T-cell (primary cell): ENCODE data around the gene TMEM236. TPM values are rescaled to one million over a fixed set of nuclear protein-coding genes. Genes with fewer than 3 reads are reported as not detected.

Source experiments
- ATAC-seq, 4 experiments: fragments of 200-7000 bp in 3 of 4; fragments of 150-1000 bp in 1 of 4; cut with Tn5 transposase; replicated peaks in 1 of 4; 1 replicate in 3 of 4; 2 replicates in 1 of 4; pipeline ENCODE4 v1.10.0; 2021; ENCODE audit warnings: moderate library complexity in 3 of 4, mild to moderate bottlenecking in 2 of 4, moderate number of reproducible peaks in 1 of 4
- CTCF ChIA-PET, 2 donors: fragments of 300-600 bp; sonication (Branson Sonifier 250); formaldehyde crosslinking; loops; one replicate each; lab custom pipeline; 2022; ENCODE audit warnings: antibody characterized with exemption in 2 of 2; lab: Charles Lee
- POLR2A ChIA-PET, 2 donors: fragments of 300-600 bp; sonication (Branson Sonifier 250); formaldehyde crosslinking; loops; one replicate each; lab custom pipeline; 2022; ENCODE audit warnings: antibody characterized with exemption in 2 of 2; lab: Charles Lee
- DNase-seq, 35 experiments: peaks; one replicate each; pipeline versions ENCODE4 v3.0.0 to v3.0.0-alpha.2; 2013 to 2023
- H3K27ac ChIP-seq: one replicate; pipeline ENCODE4 v1.5.1; 2013; ENCODE audit warnings: low read length
- H3K27me3 ChIP-seq, 2 experiments: replicated peaks in 1 of 2; 1 replicate in 1 of 2; 2 replicates in 1 of 2; pipeline versions ENCODE4 v1.6.1 to v1.7.0; 2013; ENCODE audit warnings: low read length in 1 of 2, mixed read lengths in 1 of 2; ENCODE audit not compliant: control insufficient read depth in 2 of 2, insufficient read depth in 2 of 2; ENCODE audit errors: extremely low read depth in 1 of 2
- H3K36me3 ChIP-seq, 2 donors: 1 replicate in 1 of 2; 2 replicates in 1 of 2; pipeline versions ENCODE4 v1.6.1 to v1.7.0; 2013; ENCODE audit warnings: low read length in 1 of 2; ENCODE audit not compliant: control insufficient read depth in 2 of 2, insufficient read depth in 1 of 2; ENCODE audit errors: extremely low read depth in 1 of 2
- H3K4me1 ChIP-seq, 2 experiments: 1 replicate in 1 of 2; 2 replicates in 1 of 2; pipeline versions ENCODE4 v1.6.1 to v1.7.0; 2013; ENCODE audit warnings: low read length in 2 of 2, mixed read lengths in 1 of 2; ENCODE audit not compliant: insufficient read depth in 2 of 2, control insufficient read depth in 1 of 2; ENCODE audit errors: extremely low read depth in 1 of 2
- H3K4me3 ChIP-seq, 2 donors: 1 replicate in 1 of 2; 2 replicates in 1 of 2; pipeline versions ENCODE4 v1.5.1 to v1.7.0; 2013; ENCODE audit warnings: mild to moderate bottlenecking in 2 of 2, low read length in 1 of 2, moderate library complexity in 1 of 2; ENCODE audit not compliant: control insufficient read depth in 1 of 2; ENCODE audit errors: extremely low read depth in 1 of 2
- H3K9me3 ChIP-seq: 2 replicates; pipeline ENCODE4 v1.7.0; 2013
- H3K27ac Mint-ChIP-seq, 2 donors: one replicate each; pipeline ENCODE4 v1.8.0; 2020 to 2021; ENCODE audit warnings: mild to moderate bottlenecking in 2 of 2, mixed read lengths in 2 of 2
- H3K27me3 Mint-ChIP-seq, 2 donors: one replicate each; pipeline ENCODE4 v1.8.0; 2021 to 2022; ENCODE audit warnings: mixed read lengths in 2 of 2
- H3K36me3 Mint-ChIP-seq: one replicate; pipeline ENCODE4 v1.8.0; 2021; ENCODE audit warnings: mixed read lengths
- H3K4me1 Mint-ChIP-seq, 3 donors: one replicate each; pipeline ENCODE4 v1.8.0; 2020 to 2022; ENCODE audit warnings: mixed read lengths in 3 of 3, mild to moderate bottlenecking in 1 of 3
- H3K4me3 Mint-ChIP-seq, 3 donors: one replicate each; pipeline ENCODE4 v1.8.0; 2020 to 2022; ENCODE audit warnings: mild to moderate bottlenecking in 3 of 3, mixed read lengths in 3 of 3, moderate library complexity in 3 of 3
- H3K9me3 Mint-ChIP-seq, 3 donors: one replicate each; pipeline ENCODE4 v1.8.0; 2020 to 2022; ENCODE audit warnings: mixed read lengths in 3 of 3
- WGBS: methylation state at CpG from one replicate; pipeline ENCODE4 v1.1.5; 2013; ENCODE audit warnings: missing lambda C conversion rate; ENCODE audit not compliant: insufficient coverage; 5-methylcytosine and 5-hydroxymethylcytosine counted together
- total RNA-seq, 35 experiments: library from RNA in 6 of 35; stranded (reverse) in 6 of 35; fragments of 120-200 nt in 1 of 35; gene quantifications; one replicate each; pipeline versions ENCODE4 v1.2.1 to v1.2.4 and lab custom pipeline; 2013 to 2026

TMEM236 gene
- total RNA-seq, 5 donors from 2014 or later (not counting 1 experiment from before 2014, with no cell fraction given), result 0.03 to 0.38 (median 0.07) TPM; not detected in 1

GRCh38 chr10:17805921-17806577 lies 54.0 kb downstream of the TMEM236 start:
- Mint-ChIP-seq H3K9me3 (peaks cover 0 to 3% (median 0%) of the 10 kb centered on the region in 3 donors), H3K36me3 (no peaks in the 10 kb centered on the region), H3K4me3 (no peak overlapping the region), H3K27ac (no peak overlapping the region), H3K27me3 (peaks cover 10 to 16% of the 10 kb centered on the region in 2 donors), H3K4me1 (peaks cover 0 to 9% (median 2%) of the 10 kb centered on the region in 3 donors)
- peak in 4 of 35 experiments; percentile 1 to 17 (median 6) for DNase-seq
- H3K27ac ChIP-seq, result no peak overlapping the region
- no peaks in the 10 kb centered on the region for H3K36me3 ChIP-seq
- no peaks in the 10 kb centered on the region for H3K9me3 ChIP-seq
- peak in 3 of 4 experiments; percentile 27 to 43 (median 35) for ATAC-seq
- no peaks in the 10 kb centered on the region for H3K4me1 ChIP-seq
- ChIA-PET CTCF (no interaction called here), POLR2A (no interaction called here)
- H3K4me3 ChIP-seq, result no peak overlapping the region
- 49% methylated on average over 4 of the region's 7 CpGs for WGBS
- H3K27me3 ChIP-seq, result peaks cover 0 to 9% of the 10 kb centered on the region in 2 experiments

GRCh38 chr10:17808971-17809841 lies 57.2 kb downstream of the TMEM236 start, which contains the start of gene MRC1:
TSS of gene MRC1 (plus strand) at chr10:17809348. CDS start at chr10:17809466, 118 bp downstream.
- H3K27ac ChIP-seq, result no peak within 1 kb of the TSS

GRCh38 chr10:17811146-17811865 lies 59.3 kb downstream of the TMEM236 start:
- Histone ChIP-seq H3K4me3 (no peak overlapping the region), H3K4me1 (no peaks in the 10 kb centered on the region), H3K27me3 (peaks cover 0 to 15% of the 10 kb centered on the region in 2 experiments), H3K9me3 (no peaks in the 10 kb centered on the region), H3K27ac (no peak overlapping the region), H3K36me3 (no peaks in the 10 kb centered on the region)
- CTCF ChIA-PET, result interaction anchor here in 1 of 2 donors (0.6 kb wide), 1 partner anchor 33 kb away, joined by 3 read pairs; no protein-coding TSS in a partner anchor
- ATAC-seq (no peak), DNase-seq (no peak)
- H3K36me3 Mint-ChIP-seq, result no peaks in the 10 kb centered on the region
- H3K4me1 Mint-ChIP-seq, result peaks cover 0 to 9% (median 2%) of the 10 kb centered on the region in 3 donors
- POLR2A ChIA-PET, result no interaction called here
- WGBS, result no CpG with 5 or more reads among the region's 4 CpGs
- no peak overlapping the region for H3K27ac Mint-ChIP-seq
- H3K27me3 Mint-ChIP-seq, result peaks cover 18 to 28% of the 10 kb centered on the region in 2 donors
- H3K9me3 Mint-ChIP-seq, result no peaks in the 10 kb centered on the region
- no peak overlapping the region for H3K4me3 Mint-ChIP-seq

More at GRCh38 chr10:17808971-17809841, 57.2 kb downstream of the TMEM236 start, which contains the start of gene MRC1:
- no peak within 1 kb of the TSS for H3K27ac Mint-ChIP-seq
- no peak within 1 kb of the TSS for H3K4me3 Mint-ChIP-seq
- Histone ChIP-seq H3K27me3 (peaks cover 0 to 15% of the 10 kb centered on the region in 2 experiments), H3K9me3 (no peaks in the 10 kb centered on the region), H3K4me3 (no peak within 1 kb of the TSS), H3K4me1 (no peaks in the 10 kb centered on the region), H3K36me3 (no peaks in the 10 kb centered on the region)
- H3K27me3 Mint-ChIP-seq, result peaks cover 16 to 24% of the 10 kb centered on the region in 2 donors
- POLR2A ChIA-PET, result no interaction called here
- peak in 1 of 35 experiments; percentile 3 for DNase-seq
- CTCF ChIA-PET, result no interaction called here
- no peaks in the 10 kb centered on the region for H3K36me3 Mint-ChIP-seq
- no peak for ATAC-seq
- H3K4me1 Mint-ChIP-seq, result peaks cover 0 to 9% (median 2%) of the 10 kb centered on the region in 3 donors
- H3K9me3 Mint-ChIP-seq, result peaks cover 0 to 3% (median 0%) of the 10 kb centered on the region in 3 donors
- WGBS, result 48% methylated on average over 11 of the region's 23 CpGs

GRCh38 chr10:17814973-17815372 lies 63.0 kb downstream of the TMEM236 start:
- Histone ChIP-seq H3K4me3 (no peak overlapping the region), H3K27ac (no peak overlapping the region), H3K36me3 (no peaks in the 10 kb centered on the region), H3K27me3 (peaks cover 0 to 9% of the 10 kb centered on the region in 2 experiments), H3K4me1 (no peaks in the 10 kb centered on the region), H3K9me3 (no peaks in the 10 kb centered on the region)
- DNase-seq (no peak), ATAC-seq (no peak)
- no peaks in the 10 kb centered on the region for H3K36me3 Mint-ChIP-seq
- no peak overlapping the region for H3K27ac Mint-ChIP-seq
- H3K4me1 Mint-ChIP-seq, result peaks cover 0 to 3% (median 0%) of the 10 kb centered on the region in 3 donors
- no peaks in the 10 kb centered on the region for H3K9me3 Mint-ChIP-seq
- CTCF ChIA-PET, result no interaction called here
- POLR2A ChIA-PET, result no interaction called here
- H3K4me3 Mint-ChIP-seq, result no peak overlapping the region
- WGBS, result 79% methylated on average over 3 of the region's 5 CpGs
- H3K27me3 Mint-ChIP-seq, result peaks cover 15 to 20% of the 10 kb centered on the region in 2 donors

- ChIA-PET POLR2A (no interaction called here), CTCF (no interaction called here)
- DNase-seq, result no peak
- Histone ChIP-seq H3K9me3 (no peaks in the 10 kb centered on the region), H3K4me1 (no peaks in the 10 kb centered on the region), H3K4me3 (no peak overlapping the region), H3K36me3 (no peaks in the 10 kb centered on the region), H3K27ac (no peak overlapping the region), H3K27me3 (peaks cover 0 to 9% of the 10 kb centered on the region in 2 experiments)
- WGBS, result 92% methylated on average over 6 of the region's 7 CpGs
- Mint-ChIP-seq H3K4me3 (no peak overlapping the region), H3K9me3 (no peaks in the 10 kb centered on the region), H3K27ac (no peak overlapping the region), H3K27me3 (peaks cover 9 to 15% of the 10 kb centered on the region in 2 donors), H3K4me1 (no peaks in the 10 kb centered on the region), H3K36me3 (no peaks in the 10 kb centered on the region)
- ATAC-seq, result no peak
These were observed 64.2 kb downstream of the TMEM236 start for GRCh38 chr10:17816199-17816598.

- no peaks in the 10 kb centered on the region for H3K36me3 Mint-ChIP-seq
- Histone ChIP-seq H3K4me1 (no peaks in the 10 kb centered on the region), H3K27ac (no peak overlapping the region), H3K4me3 (no peak overlapping the region), H3K9me3 (no peaks in the 10 kb centered on the region), H3K36me3 (no peaks in the 10 kb centered on the region), H3K27me3 (peaks cover 0 to 6% of the 10 kb centered on the region in 2 experiments)
- WGBS, result no CpG with 5 or more reads among the region's 1 CpG
- no peak for ATAC-seq
- ChIA-PET CTCF (no interaction called here), POLR2A (no interaction called here)
- no peak overlapping the region for H3K4me3 Mint-ChIP-seq
- no peaks in the 10 kb centered on the region for H3K9me3 Mint-ChIP-seq
- DNase-seq, result no peak
- H3K4me1 Mint-ChIP-seq, result no peaks in the 10 kb centered on the region
- H3K27me3 Mint-ChIP-seq, result peaks cover 9 to 10% of the 10 kb centered on the region in 2 donors
- no peak overlapping the region for H3K27ac Mint-ChIP-seq
These were observed 65.3 kb downstream of the TMEM236 start for GRCh38 chr10:17817316-17817715.
